Tibial nerve (tissue), 4 donors: ENCODE data around the gene DUSP14. TPM values are rescaled to one million over a fixed set of nuclear protein-coding genes. Genes with fewer than 3 reads are reported as not detected.
"Not testable (repeated sequence)": the region's sequence is repeated elsewhere in the genome, so short reads cannot be mapped to it uniquely, and the experiment has no call there.

Source experiments
- DNase-seq, 2 donors: peaks; one replicate each; pipeline ENCODE4 v3.0.0-alpha.2; 2019; ENCODE audit warnings: low spot score in 2 of 2
- H3K27ac ChIP-seq, 4 donors: fragments of 200-600 bp; sonication (generic) in 3 of 4; one replicate each; pipeline ENCODE4 v1.5.1; 2017 to 2019; ENCODE audit warnings: mild to moderate bottlenecking in 1 of 4
- H3K27me3 ChIP-seq, 2 donors: fragments of 200-600 bp; sonication (generic) in 1 of 2; one replicate each; pipeline versions ENCODE4 v1.5.1 to v1.6.0; 2017 to 2019
- H3K36me3 ChIP-seq, 3 donors: fragments of 200-600 bp; sonication (generic); one replicate each; pipeline ENCODE4 v1.5.1; 2018 to 2019
- H3K4me1 ChIP-seq, 4 donors: fragments of 200-600 bp; sonication (generic) in 3 of 4; one replicate each; pipeline ENCODE4 v1.5.1; 2017 to 2019
- H3K4me3 ChIP-seq, 4 donors: fragments of 200-600 bp; sonication (generic) in 3 of 4; one replicate each; pipeline ENCODE4 v1.5.1; 2017 to 2019; ENCODE audit warnings: mild to moderate bottlenecking in 1 of 4, moderate library complexity in 1 of 4
- H3K9me3 ChIP-seq, 4 donors: fragments of 200-600 bp; sonication (generic) in 3 of 4; one replicate each; pipeline ENCODE4 v1.5.1; 2017 to 2019
- EP300 ChIP-seq, 2 donors: sonication (generic); formaldehyde crosslinking; IDR thresholded peaks; one replicate each; pipeline ENCODE4 v1.6.1; 2017; ENCODE audit warnings: antibody characterized with exemption in 2 of 2, mild to moderate bottlenecking in 1 of 2
- POLR2A ChIP-seq, 2 donors: fragments of 450-650 bp; IDR thresholded peaks; one replicate each; pipeline ENCODE4 v1.6.1; 2017; ENCODE audit warnings: antibody characterized with exemption in 2 of 2, mild to moderate bottlenecking in 2 of 2, moderate library complexity in 2 of 2
- WGBS, 2 donors: methylation state at CpG; one replicate each; pipeline ENCODE4 v1.1.5; 2018; 5-methylcytosine and 5-hydroxymethylcytosine counted together
- total RNA-seq, 4 donors: library from RNA; depleted of rRNA; stranded (reverse); fragments of >200 nt; gene quantifications; one replicate each; pipeline ENCODE4 v1.1.0, GENCODE V29; 2016
- TF ChIP-seq, protein P1 (sequence below), 5 experiments: fragments of 200-600 bp in 3 of 5; fragments of 450-650 bp in 2 of 5; sonication (generic) in 3 of 5; IDR thresholded peaks; one replicate each; pipeline ENCODE4 v1.5.1; 2016 to 2019; ENCODE audit warnings: antibody characterized with exemption in 5 of 5, mild to moderate bottlenecking in 3 of 5, moderate library complexity in 2 of 5

Gene DUSP14
- total RNA-seq, 4 donors from 2014 or later, result 14.7 to 27.8 (median 19.5) TPM

DNA sequence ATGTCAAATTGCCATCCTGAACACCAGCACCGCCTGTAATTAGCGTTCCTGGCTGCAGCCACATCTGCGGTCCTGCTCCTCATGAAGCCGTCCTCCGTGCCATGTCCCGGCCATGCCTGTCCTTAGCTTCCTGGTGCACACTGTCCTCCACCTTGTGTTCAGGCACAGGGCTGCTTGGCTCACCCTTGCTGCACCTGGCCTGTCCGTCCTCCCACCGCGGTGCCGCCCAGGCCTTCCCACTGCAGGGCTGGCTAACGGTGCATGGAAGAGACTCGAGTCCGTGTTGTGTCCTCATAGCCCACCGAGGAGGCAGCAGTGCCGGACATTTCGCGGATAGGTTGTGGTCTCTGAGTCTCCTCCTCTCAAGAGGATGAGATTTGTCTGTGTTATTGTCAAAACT lies 20.4 kb downstream of the DUSP14 start:
- no peaks in the 10 kb centered on the region for H3K27me3 ChIP-seq
- no peak overlapping the region for H3K27ac ChIP-seq
- 92 to 96% methylated on average over 17 of the region's 17 CpGs for WGBS, 2 donors
- no peaks in the 10 kb centered on the region for H3K9me3 ChIP-seq
- H3K36me3 ChIP-seq, result peaks cover 5 to 36% (median 6%) of the 10 kb centered on the region in 3 donors
- H3K4me3 ChIP-seq, result no peak overlapping the region
- no peak for DNase-seq
- TF ChIP-seq, protein P1, sequence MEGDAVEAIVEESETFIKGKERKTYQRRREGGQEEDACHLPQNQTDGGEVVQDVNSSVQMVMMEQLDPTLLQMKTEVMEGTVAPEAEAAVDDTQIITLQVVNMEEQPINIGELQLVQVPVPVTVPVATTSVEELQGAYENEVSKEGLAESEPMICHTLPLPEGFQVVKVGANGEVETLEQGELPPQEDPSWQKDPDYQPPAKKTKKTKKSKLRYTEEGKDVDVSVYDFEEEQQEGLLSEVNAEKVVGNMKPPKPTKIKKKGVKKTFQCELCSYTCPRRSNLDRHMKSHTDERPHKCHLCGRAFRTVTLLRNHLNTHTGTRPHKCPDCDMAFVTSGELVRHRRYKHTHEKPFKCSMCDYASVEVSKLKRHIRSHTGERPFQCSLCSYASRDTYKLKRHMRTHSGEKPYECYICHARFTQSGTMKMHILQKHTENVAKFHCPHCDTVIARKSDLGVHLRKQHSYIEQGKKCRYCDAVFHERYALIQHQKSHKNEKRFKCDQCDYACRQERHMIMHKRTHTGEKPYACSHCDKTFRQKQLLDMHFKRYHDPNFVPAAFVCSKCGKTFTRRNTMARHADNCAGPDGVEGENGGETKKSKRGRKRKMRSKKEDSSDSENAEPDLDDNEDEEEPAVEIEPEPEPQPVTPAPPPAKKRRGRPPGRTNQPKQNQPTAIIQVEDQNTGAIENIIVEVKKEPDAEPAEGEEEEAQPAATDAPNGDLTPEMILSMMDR (IDR thresholded peaks at IDR 0.05), result no peak
- TF ChIP-seq POLR2A (IDR thresholded peaks at IDR 0.05), result no peak
- no peak for TF ChIP-seq EP300 (IDR thresholded peaks at IDR 0.05)
- no peaks in the 10 kb centered on the region for H3K4me1 ChIP-seq

DNA sequence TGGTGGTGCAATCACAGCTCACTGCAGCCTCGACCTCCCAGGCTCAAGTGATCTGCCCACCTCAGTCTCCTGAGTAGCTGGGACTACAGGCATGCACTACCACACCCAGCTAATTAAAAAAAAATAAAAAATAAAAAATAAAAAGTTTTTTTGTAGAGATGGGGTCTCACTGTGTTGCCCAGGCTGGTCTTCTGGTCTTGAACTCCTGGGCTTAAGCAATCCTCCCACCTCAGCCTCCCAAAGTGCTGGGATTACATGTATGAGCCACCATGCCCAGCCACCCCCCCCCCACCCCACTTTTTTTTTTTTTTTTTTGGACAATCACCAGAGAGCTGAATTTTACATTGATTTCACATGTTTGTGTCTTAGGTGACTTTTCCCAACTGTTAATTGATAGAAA lies 22.0 kb downstream of the DUSP14 start:
- H3K4me1 ChIP-seq, H3K27ac ChIP-seq, DNase-seq, H3K4me3 ChIP-seq, H3K9me3 ChIP-seq, H3K27me3 ChIP-seq: not testable (repeated sequence)
- peaks cover 5 to 51% (median 6%) of the 10 kb centered on the region in 3 donors for H3K36me3 ChIP-seq
- WGBS, 2 donors, result 82 to 91% methylated on average over 1 of the region's 1 CpG

DNA sequence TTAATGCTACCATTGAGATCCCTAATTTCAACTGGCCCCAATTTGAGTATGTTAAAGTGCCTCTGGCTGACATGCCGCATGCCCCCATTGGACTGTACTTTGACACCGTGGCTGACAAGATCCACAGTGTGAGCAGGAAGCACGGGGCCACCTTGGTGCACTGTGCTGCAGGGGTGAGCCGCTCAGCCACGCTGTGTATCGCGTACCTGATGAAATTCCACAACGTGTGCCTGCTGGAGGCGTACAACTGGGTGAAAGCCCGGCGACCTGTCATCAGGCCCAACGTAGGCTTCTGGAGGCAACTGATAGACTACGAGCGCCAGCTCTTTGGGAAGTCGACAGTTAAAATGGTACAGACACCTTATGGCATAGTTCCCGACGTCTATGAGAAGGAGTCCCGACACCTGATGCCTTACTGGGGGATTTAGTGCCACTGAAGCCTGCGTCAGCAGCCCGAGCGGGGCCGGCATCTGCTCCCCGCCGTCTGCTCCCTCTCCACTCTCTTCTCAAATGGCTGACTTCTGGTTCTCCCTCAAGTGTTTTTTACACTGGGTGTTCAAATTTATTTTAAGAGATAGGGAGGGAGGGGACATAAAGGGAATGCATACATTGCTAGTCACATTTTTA lies 22.9 kb downstream of the DUSP14 start:
- no peaks in the 10 kb centered on the region for H3K27me3 ChIP-seq
- H3K36me3 ChIP-seq, result peaks cover 5 to 60% (median 13%) of the 10 kb centered on the region in 3 donors
- no peak overlapping the region for H3K27ac ChIP-seq
- H3K9me3 ChIP-seq, result no peaks in the 10 kb centered on the region
- no peak for TF ChIP-seq POLR2A (IDR thresholded peaks at IDR 0.05)
- TF ChIP-seq, protein P1 (IDR thresholded peaks at IDR 0.05), result no peak
- TF ChIP-seq EP300 (IDR thresholded peaks at IDR 0.05), result no peak
- DNase-seq, result no peak
- 73 to 83% methylated on average over 23 to 24 of the region's 24 CpGs for WGBS, 2 donors
- no peak overlapping the region for H3K4me3 ChIP-seq
- H3K4me1 ChIP-seq, result no peaks in the 10 kb centered on the region

DNA sequence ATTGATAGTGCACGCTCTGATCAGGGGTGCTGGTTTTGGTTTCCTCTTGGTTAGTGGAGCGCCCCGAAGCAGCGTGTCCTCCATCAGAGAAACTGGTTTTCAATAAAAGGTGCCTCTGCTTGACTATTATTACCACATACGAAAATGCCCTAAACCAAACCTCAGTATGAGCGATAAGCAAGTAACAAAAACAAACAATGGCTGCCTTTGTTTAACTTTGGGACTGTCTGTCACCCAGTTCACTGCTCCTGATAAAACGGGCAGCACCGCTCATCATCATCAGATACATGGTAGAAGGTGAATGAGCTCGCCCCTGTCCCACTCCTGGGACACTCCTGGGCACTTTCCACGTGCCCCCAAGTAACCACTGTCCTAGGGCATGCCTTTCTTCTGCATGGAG lies 24.0 kb downstream of the DUSP14 start:
- H3K27ac ChIP-seq, result no peak overlapping the region
- no peak overlapping the region for H3K4me3 ChIP-seq
- no peak for DNase-seq
- WGBS, 2 donors, result 80% methylated on average over 10 of the region's 10 CpGs
- no peaks in the 10 kb centered on the region for H3K9me3 ChIP-seq
- peaks cover 5 to 71% (median 21%) of the 10 kb centered on the region in 3 donors for H3K36me3 ChIP-seq
- TF ChIP-seq POLR2A (IDR thresholded peaks at IDR 0.05) (no peak), EP300 (IDR thresholded peaks at IDR 0.05) (no peak)
- TF ChIP-seq, protein P1 (IDR thresholded peaks at IDR 0.05), result no peak
- no peaks in the 10 kb centered on the region for H3K4me1 ChIP-seq
- no peaks in the 10 kb centered on the region for H3K27me3 ChIP-seq

DNA sequence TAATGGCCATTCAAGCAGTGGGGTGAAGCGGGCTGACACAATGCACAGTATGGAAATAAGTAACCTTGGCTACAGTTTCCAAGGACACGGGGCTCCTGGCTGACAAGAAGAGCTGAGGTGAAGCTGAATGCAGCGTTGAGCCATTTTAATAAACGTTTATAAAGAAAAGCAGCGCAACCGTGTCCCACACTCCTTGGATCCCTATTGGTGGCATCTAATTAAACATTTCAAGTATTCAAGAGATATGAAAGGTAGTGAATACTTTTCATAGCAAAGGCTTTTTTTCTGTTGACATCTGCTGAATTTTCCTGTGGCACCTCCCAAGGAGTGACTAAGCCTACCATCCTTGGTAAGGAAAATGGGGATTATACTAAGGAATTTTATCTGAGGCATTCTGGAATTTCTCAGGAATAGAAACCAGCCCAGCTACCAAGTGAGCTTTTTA lies 26.5 kb downstream of the DUSP14 start:
- Histone ChIP-seq H3K27me3 (no peaks in the 10 kb centered on the region), H3K9me3 (no peaks in the 10 kb centered on the region), H3K27ac (no peak overlapping the region), H3K4me1 (no peaks in the 10 kb centered on the region), H3K36me3 (peaks cover 5 to 87% (median 34%) of the 10 kb centered on the region in 3 donors), H3K4me3 (no peak overlapping the region)
- WGBS, 2 donors, result 75 to 82% methylated on average over 6 of the region's 6 CpGs
- TF ChIP-seq EP300 (IDR thresholded peaks at IDR 0.05) (no peak), POLR2A (IDR thresholded peaks at IDR 0.05) (no peak)
- TF ChIP-seq, protein P1 (IDR thresholded peaks at IDR 0.05), result no peak
- DNase-seq, result no peak
